ENCODE data around the gene HRH2. TPM values are rescaled to one million over a fixed set of nuclear protein-coding genes. Genes with fewer than 3 reads are reported as not detected.

Gene HRH2
- total RNA-seq, 6 experiments from 2014 or later = not detected

GRCh38 chr5:175701797-175702196, 43.9 kb downstream of the HRH2 start:
- Mint-ChIP-seq H3K4me1 (ENCODE audit: low read depth) (no peaks in the 10 kb centered on the region), H3K4me3 (no peak overlapping the region), H3K36me3 (ENCODE audit: low read depth) (no peaks in the 10 kb centered on the region; the same call in 1 of the 2 replicates), H3K9me3 (peaks cover 5% of the 10 kb centered on the region; the same call in 1 of the 2 replicates), H3K27me3 (ENCODE audit: insufficient read depth) (peaks cover 7% of the 10 kb centered on the region; the same call in 1 of the 2 replicates), H3K27ac (no peak overlapping the region)
- DNase-seq = no peak
- TF ChIP-seq CTCF (IDR thresholded peaks at IDR 0.05) = no peak

- Mint-ChIP-seq H3K36me3 (ENCODE audit: low read depth) (no peaks in the 10 kb centered on the region), H3K4me1 (ENCODE audit: low read depth) (no peaks in the 10 kb centered on the region), H3K27ac (no peak overlapping the region), H3K27me3 (ENCODE audit: insufficient read depth) (peaks cover 2% of the 10 kb centered on the region; the same call in 1 of the 2 replicates), H3K9me3 (peaks cover 11% of the 10 kb centered on the region; the same call in 1 of the 2 replicates), H3K4me3 (no peak overlapping the region)
- DNase-seq = no peak
- no peak for TF ChIP-seq CTCF (IDR thresholded peaks at IDR 0.05)
Measured at GRCh38 chr5:175706499-175706898, 48.6 kb downstream of the HRH2 start.

- H3K27ac Mint-ChIP-seq = no peak overlapping the region
- no peaks in the 10 kb centered on the region for H3K4me1 Mint-ChIP-seq (ENCODE audit: low read depth)
- no peaks in the 10 kb centered on the region for H3K36me3 Mint-ChIP-seq (ENCODE audit: low read depth)
- DNase-seq = no peak
- peaks cover 2% of the 10 kb centered on the region; the same call in 1 of the 2 replicates for H3K27me3 Mint-ChIP-seq (ENCODE audit: insufficient read depth)
- peaks cover 17% of the 10 kb centered on the region; the same call in 1 of the 2 replicates for H3K9me3 Mint-ChIP-seq
- TF ChIP-seq CTCF (IDR thresholded peaks at IDR 0.05) = no peak
- no peak overlapping the region for H3K4me3 Mint-ChIP-seq
Measured at GRCh38 chr5:175707751-175708375, 50.0 kb downstream of the HRH2 start.

GRCh38 chr5:175709276-175709781, 51.5 kb downstream of the HRH2 start:
- H3K27ac Mint-ChIP-seq = no peak overlapping the region
- peaks cover 20% of the 10 kb centered on the region; the same call in 1 of the 2 replicates for H3K9me3 Mint-ChIP-seq
- peaks cover 2% of the 10 kb centered on the region; the same call in 1 of the 2 replicates for H3K27me3 Mint-ChIP-seq (ENCODE audit: insufficient read depth)
- TF ChIP-seq CTCF (IDR thresholded peaks at IDR 0.05) = no peak
- DNase-seq = no peak
- no peaks in the 10 kb centered on the region for H3K4me1 Mint-ChIP-seq (ENCODE audit: low read depth)
- no peak overlapping the region for H3K4me3 Mint-ChIP-seq
- no peaks in the 10 kb centered on the region for H3K36me3 Mint-ChIP-seq (ENCODE audit: low read depth)

GRCh38 chr5:175710326-175710725, 52.5 kb downstream of the HRH2 start:
- Mint-ChIP-seq H3K27me3 (ENCODE audit: insufficient read depth) (peaks cover 2% of the 10 kb centered on the region; the same call in 1 of the 2 replicates), H3K27ac (no peak overlapping the region), H3K9me3 (peaks cover 30% of the 10 kb centered on the region), H3K4me1 (ENCODE audit: low read depth) (no peaks in the 10 kb centered on the region), H3K36me3 (ENCODE audit: low read depth) (no peaks in the 10 kb centered on the region), H3K4me3 (no peak overlapping the region)
- no peak for DNase-seq
- no peak for TF ChIP-seq CTCF (IDR thresholded peaks at IDR 0.05)
